B cell (primary cell): ENCODE data around the gene CIB1. TPM values are rescaled to one million over a fixed set of nuclear protein-coding genes. Genes with fewer than 3 reads are reported as not detected.

Experiments used
- ATAC-seq: fragments of 200-7000 bp; cut with Tn5 transposase; one replicate; pipeline ENCODE4 v1.10.0; 2021; ENCODE audit warnings: low read depth, mild to moderate bottlenecking, moderate number of reproducible peaks, moderate library complexity
- CTCF ChIA-PET: fragments of 350-600 bp; sonication (Branson Sonifier 250); formaldehyde crosslinking; loops from one replicate; lab custom pipeline; 2021; ENCODE audit warnings: antibody characterized with exemption, inconsistent platforms; lab: Charles Lee
- POLR2A ChIA-PET: fragments of 350-600 bp; sonication (Branson Sonifier 250); formaldehyde crosslinking; loops from one replicate; lab custom pipeline; 2021; ENCODE audit warnings: antibody characterized with exemption; lab: Charles Lee
- DNase-seq: peaks from one replicate; pipeline ENCODE4 v3.0.0; 2013
- H2AFZ ChIP-seq: 2 replicates; pipeline ENCODE4 v1.6.1; 2012; ENCODE audit warnings: mild to moderate bottlenecking, low read depth, low read length; ENCODE audit not compliant: insufficient read depth, poor library complexity, severe bottlenecking
- H3K27ac ChIP-seq, 2 donors: 1 replicate in 1 of 2; 2 replicates in 1 of 2; pipeline ENCODE4 v1.5.1; 2012 to 2013; ENCODE audit warnings: low read length in 2 of 2, mild to moderate bottlenecking in 2 of 2, moderate library complexity in 1 of 2
- H3K27me3 ChIP-seq, 4 experiments: fragments of 200-600 bp in 1 of 4; sonication (generic) in 1 of 4; replicated peaks in 1 of 4; 1 replicate in 2 of 4; 2 replicates in 2 of 4; pipeline versions ENCODE4 v1.6.1 to v1.7.0; 2013 to 2016; ENCODE audit warnings: low read length in 3 of 4, mild to moderate bottlenecking in 2 of 4, mixed read lengths in 1 of 4, moderate library complexity in 1 of 4; ENCODE audit not compliant: insufficient read depth in 4 of 4, control insufficient read depth in 3 of 4; ENCODE audit errors: control extremely low read depth in 1 of 4
- H3K36me3 ChIP-seq, 2 experiments: replicated peaks in 1 of 2; 1 replicate in 1 of 2; 2 replicates in 1 of 2; pipeline versions ENCODE4 v1.6.1 to v1.7.1; 2013; ENCODE audit warnings: low read length in 1 of 2; ENCODE audit not compliant: insufficient read depth in 2 of 2, control insufficient read depth in 1 of 2; ENCODE audit errors: control extremely low read depth in 1 of 2, extremely low read depth in 1 of 2
- H3K4me1 ChIP-seq, 2 donors: fragments of 200-600 bp in 1 of 2; sonication (generic) in 1 of 2; 1 replicate in 1 of 2; 2 replicates in 1 of 2; pipeline versions ENCODE4 v1.5.1 to v1.6.1; 2013 to 2017; ENCODE audit warnings: low read length in 2 of 2; ENCODE audit not compliant: control insufficient read depth in 2 of 2, insufficient read depth in 2 of 2
- H3K4me2 ChIP-seq: replicated peaks from 2 replicates; pipeline ENCODE3; 2012; ENCODE audit warnings: mild to moderate bottlenecking, low read depth, low read length; ENCODE audit not compliant: poor library complexity, severe bottlenecking
- H3K4me3 ChIP-seq, 5 experiments: fragments of 200-600 bp in 1 of 5; sonication (generic) in 1 of 5; 1 replicate in 3 of 5; 2 replicates in 2 of 5; pipeline versions ENCODE4 v1.5.1 to v1.7.0; 2011 to 2016; ENCODE audit warnings: low read length in 4 of 5, mild to moderate bottlenecking in 4 of 5, low read depth in 2 of 5, control low read depth in 1 of 5, moderate library complexity in 1 of 5; ENCODE audit not compliant: insufficient read depth in 1 of 5; ENCODE audit errors: control extremely low read depth in 1 of 5, extremely low read depth in 1 of 5
- H3K79me2 ChIP-seq: fragments of 200-600 bp; sonication (generic); one replicate; pipeline ENCODE4 v1.6.0; 2016; ENCODE audit warnings: low read length; ENCODE audit not compliant: control insufficient read depth, insufficient read depth
- H3K9ac ChIP-seq: fragments of 200-600 bp; sonication (generic); 2 replicates; pipeline ENCODE4 v1.6.1; 2017; ENCODE audit warnings: mild to moderate bottlenecking, low read length, moderate library complexity
- H3K9me3 ChIP-seq, 3 donors: one replicate each; pipeline versions ENCODE4 v1.6.1 to v1.7.1; 2013; ENCODE audit warnings: low read length in 2 of 3; ENCODE audit not compliant: control insufficient read depth in 2 of 3, insufficient read depth in 1 of 3; ENCODE audit errors: control extremely low read depth in 1 of 3
- H4K20me1 ChIP-seq: 2 replicates; pipeline ENCODE4 v1.6.0; 2012; ENCODE audit warnings: mild to moderate bottlenecking, low read length; ENCODE audit not compliant: insufficient read depth, control insufficient read depth, poor library complexity, severe bottlenecking
- H3K27ac Mint-ChIP-seq: one replicate; pipeline ENCODE4 v1.8.0; 2021; ENCODE audit warnings: mixed read lengths
- H3K27me3 Mint-ChIP-seq: one replicate; pipeline ENCODE4 v1.8.0; 2021; ENCODE audit warnings: mixed read lengths
- H3K4me1 Mint-ChIP-seq: one replicate; pipeline ENCODE4 v1.8.0; 2021; ENCODE audit warnings: mixed read lengths
- H3K4me3 Mint-ChIP-seq: one replicate; pipeline ENCODE4 v1.8.0; 2021; ENCODE audit warnings: mixed read lengths
- H3K9me3 Mint-ChIP-seq: one replicate; pipeline ENCODE4 v1.8.0; 2022; ENCODE audit warnings: mixed read lengths; ENCODE audit not compliant: insufficient read depth
- EZH2 ChIP-seq: IDR thresholded peaks from 2 replicates; pipeline ENCODE4 v1.6.1; 2012; ENCODE audit warnings: borderline replicate concordance, low read depth, mild to moderate bottlenecking, moderate library complexity, low read length; ENCODE audit not compliant: insufficient read depth, poor library complexity, severe bottlenecking
- WGBS: methylation state at CpG from one replicate; pipeline ENCODE4 v1.1.5; 2013; ENCODE audit warnings: missing lambda C conversion rate; ENCODE audit not compliant: insufficient coverage; 5-methylcytosine and 5-hydroxymethylcytosine counted together
- intact Hi-C: fragments of 100-400 bp; cut with micrococcal nuclease; formaldehyde crosslinking; loops from one replicate; pipeline ENCODE4 v1.10.0; 2022
- polyA plus RNA-seq: library from polyadenylated mRNA; depleted of rRNA; stranded (reverse); fragments of >200 nt; gene quantifications from 2 replicates; pipeline ENCODE4 v1.2.3, GENCODE V29; 2012
- total RNA-seq, 2 donors: library from RNA; stranded (reverse); fragments of 120-200 nt in 1 of 2; gene quantifications; 1 replicate in 1 of 2; 2 replicates in 1 of 2; pipeline versions ENCODE4 v1.2.3 to v1.2.4, GENCODE V29; 2013 to 2022
- TF ChIP-seq, protein P1 (sequence below): fragments of 200-600 bp; IDR thresholded peaks from one replicate; pipeline ENCODE4 v1.8.0; 2022; ENCODE audit warnings: antibody characterized with exemption, mild to moderate bottlenecking

The CIB1 gene
- total and polyA plus RNA-seq, 2 donors (not counting 1 experiment from before 2014, with no cell fraction given): 153 to 157 TPM

DNA sequence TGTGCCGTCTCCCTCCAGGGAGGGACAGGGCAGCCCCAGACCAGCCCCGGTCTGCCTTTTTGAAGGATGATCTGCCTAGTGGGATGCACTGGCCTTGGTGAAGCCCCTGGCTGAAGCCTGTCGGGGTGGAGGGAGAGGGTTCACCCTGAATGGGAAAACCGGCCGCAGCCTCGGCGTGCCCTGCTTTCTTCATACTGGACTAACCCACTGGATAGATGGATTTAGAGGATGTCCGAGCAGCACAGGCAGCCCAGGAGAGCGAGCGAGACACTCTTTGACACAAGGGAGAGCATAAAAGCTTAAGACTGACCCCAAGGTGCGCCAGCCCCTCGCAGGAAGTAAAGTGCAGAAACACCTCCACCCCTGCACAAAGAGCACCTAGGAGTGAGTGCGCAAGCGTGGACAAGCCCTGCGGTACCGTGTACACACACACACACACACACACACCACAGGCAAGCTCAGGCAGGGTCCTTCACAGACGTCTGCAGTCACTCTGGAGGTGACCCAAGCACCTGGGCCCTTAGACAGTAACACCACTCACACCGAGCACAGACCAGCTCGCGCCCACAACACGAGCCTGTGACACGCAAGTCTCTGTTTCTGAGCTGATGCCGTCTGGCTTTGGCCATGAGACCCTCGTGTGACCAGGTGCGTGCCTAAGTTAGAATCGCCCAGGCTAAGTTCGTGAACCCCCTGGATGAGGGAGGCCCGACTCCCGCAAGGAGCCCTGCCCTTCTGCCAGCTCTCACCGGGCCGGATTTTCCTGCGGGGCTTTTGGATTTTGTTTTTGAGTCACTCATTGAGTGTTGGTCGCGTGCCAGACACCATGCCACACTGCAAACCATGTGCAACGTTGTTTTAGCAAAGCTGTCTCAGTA is 21.3 kb downstream of the CIB1 start:
- H2AFZ ChIP-seq: no peak overlapping the region
- POLR2A ChIA-PET: interaction anchor here (1.5 to 9.0 kb wide), 4 partner anchors 11 to 27 kb away, joined by 7 to 163 read pairs (median 40); partner anchors contain the start of genes CIB1, GDPGP1 and SEMA4B
- peaks cover 41% of the 10 kb centered on the region for H4K20me1 ChIP-seq
- intact Hi-C loops: loop anchor here (1.0 to 10.0 kb wide), 3 partner anchors 11 to 452 kb away; partner anchors contain the start of genes AP3S2 and SEMA4B
- ATAC-seq (no peak), DNase-seq (no peak)
- Mint-ChIP-seq H3K27ac (peak overlapping the region; percentile 90), H3K4me3 (peak overlapping the region; percentile 76), H3K27me3 (no peaks in the 10 kb centered on the region), H3K4me1 (peaks cover 93% of the 10 kb centered on the region), H3K9me3 (no peaks in the 10 kb centered on the region)
- H3K9me3 ChIP-seq: peaks cover 0 to 4% (median 0%) of the 10 kb centered on the region in 3 donors
- H3K36me3 ChIP-seq: peaks cover under 1 to 57% of the 10 kb centered on the region in 2 experiments
- H3K79me2 ChIP-seq: peaks cover 92% of the 10 kb centered on the region
- CTCF ChIA-PET: interaction anchor here (0.8 to 12.6 kb wide), 4 partner anchors 10 to 51 kb away, joined by 3 to 274 read pairs (median 98); partner anchors contain the start of genes CIB1, GDPGP1 and SEMA4B
- peaks cover 92 to 100% of the 10 kb centered on the region in 2 donors for H3K4me1 ChIP-seq
- H3K9ac ChIP-seq: peak overlapping the region; percentile 35
- H3K27me3 ChIP-seq: no peaks in the 10 kb centered on the region
- H3K27ac ChIP-seq: peak overlapping the region; percentile 80 to 86
- H3K4me3 ChIP-seq: peak overlapping the region in 1 of 5 experiments; percentile 39
- whole genome bisulfite sequencing: 92% methylated on average over 31 of the region's 35 CpGs
- peak overlapping the region; percentile 65 for H3K4me2 ChIP-seq
- TF ChIP-seq, protein P1, sequence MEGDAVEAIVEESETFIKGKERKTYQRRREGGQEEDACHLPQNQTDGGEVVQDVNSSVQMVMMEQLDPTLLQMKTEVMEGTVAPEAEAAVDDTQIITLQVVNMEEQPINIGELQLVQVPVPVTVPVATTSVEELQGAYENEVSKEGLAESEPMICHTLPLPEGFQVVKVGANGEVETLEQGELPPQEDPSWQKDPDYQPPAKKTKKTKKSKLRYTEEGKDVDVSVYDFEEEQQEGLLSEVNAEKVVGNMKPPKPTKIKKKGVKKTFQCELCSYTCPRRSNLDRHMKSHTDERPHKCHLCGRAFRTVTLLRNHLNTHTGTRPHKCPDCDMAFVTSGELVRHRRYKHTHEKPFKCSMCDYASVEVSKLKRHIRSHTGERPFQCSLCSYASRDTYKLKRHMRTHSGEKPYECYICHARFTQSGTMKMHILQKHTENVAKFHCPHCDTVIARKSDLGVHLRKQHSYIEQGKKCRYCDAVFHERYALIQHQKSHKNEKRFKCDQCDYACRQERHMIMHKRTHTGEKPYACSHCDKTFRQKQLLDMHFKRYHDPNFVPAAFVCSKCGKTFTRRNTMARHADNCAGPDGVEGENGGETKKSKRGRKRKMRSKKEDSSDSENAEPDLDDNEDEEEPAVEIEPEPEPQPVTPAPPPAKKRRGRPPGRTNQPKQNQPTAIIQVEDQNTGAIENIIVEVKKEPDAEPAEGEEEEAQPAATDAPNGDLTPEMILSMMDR: no peak
- no peak for TF ChIP-seq EZH2
